CD8-positive, alpha-beta memory T cell (primary cell): ENCODE data around the gene HOXD11. TPM values are rescaled to one million over a fixed set of nuclear protein-coding genes. Genes with fewer than 3 reads are reported as not detected.

ENCODE experiments used
- CTCF ChIA-PET: fragments of 350-600 bp; sonication (Branson Sonifier 250); formaldehyde crosslinking; loops from one replicate; lab custom pipeline; 2021; ENCODE audit warnings: antibody characterized with exemption; lab: Charles Lee
- POLR2A ChIA-PET: fragments of 350-600 bp; sonication (Branson Sonifier 250); formaldehyde crosslinking; loops from one replicate; lab custom pipeline; 2021; ENCODE audit warnings: antibody characterized with exemption; lab: Charles Lee
- DNase-seq, 5 donors: peaks; one replicate each; pipeline versions ENCODE4 v3.0.0 to v3.0.0-alpha.2; 2020 to 2022; ENCODE audit warnings: mixed read lengths in 1 of 5
- H3K27ac ChIP-seq: one replicate; pipeline ENCODE4 v1.7.0; 2013; ENCODE audit warnings: low read depth, mild to moderate bottlenecking, low read length, moderate library complexity
- H3K27me3 ChIP-seq: 2 replicates; pipeline ENCODE4 v1.7.0; 2013; ENCODE audit warnings: low read length, mild to moderate bottlenecking; ENCODE audit not compliant: insufficient read depth, poor library complexity, severe bottlenecking
- H3K36me3 ChIP-seq: 2 replicates; pipeline ENCODE4 v1.7.0; 2013; ENCODE audit warnings: mild to moderate bottlenecking, low read length, moderate library complexity; ENCODE audit not compliant: insufficient read depth
- H3K4me1 ChIP-seq: 2 replicates; pipeline ENCODE4 v1.7.0; 2013; ENCODE audit warnings: mild to moderate bottlenecking, low read length, moderate library complexity; ENCODE audit not compliant: insufficient read depth
- H3K4me3 ChIP-seq: 2 replicates; pipeline ENCODE4 v1.7.0; 2013; ENCODE audit warnings: mild to moderate bottlenecking, low read length
- H3K9me3 ChIP-seq: 2 replicates; pipeline ENCODE4 v1.7.0; 2013; ENCODE audit warnings: mild to moderate bottlenecking, low read length
- H3K27ac Mint-ChIP-seq, 8 donors: one replicate each; pipeline ENCODE4 v1.8.0; 2020 to 2021; ENCODE audit warnings: mixed read lengths in 8 of 8, mild to moderate bottlenecking in 6 of 8, inconsistent platforms in 3 of 8, moderate library complexity in 3 of 8
- H3K27me3 Mint-ChIP-seq, 2 donors: one replicate each; pipeline ENCODE4 v1.8.0; 2020 to 2021; ENCODE audit warnings: mixed read lengths in 2 of 2, mild to moderate bottlenecking in 1 of 2, moderate library complexity in 1 of 2
- H3K36me3 Mint-ChIP-seq, 3 donors: one replicate each; pipeline ENCODE4 v1.8.0; 2020 to 2021; ENCODE audit warnings: mixed read lengths in 3 of 3, inconsistent platforms in 1 of 3, mild to moderate bottlenecking in 1 of 3
- H3K4me1 Mint-ChIP-seq, 3 donors: one replicate each; pipeline ENCODE4 v1.8.0; 2020 to 2021; ENCODE audit warnings: mixed read lengths in 3 of 3, inconsistent platforms in 1 of 3, mild to moderate bottlenecking in 1 of 3
- H3K4me3 Mint-ChIP-seq, 7 donors: one replicate each; pipeline ENCODE4 v1.8.0; 2020 to 2021; ENCODE audit warnings: mixed read lengths in 7 of 7, mild to moderate bottlenecking in 6 of 7, moderate library complexity in 4 of 7, inconsistent platforms in 2 of 7
- H3K9me3 Mint-ChIP-seq, 5 donors: one replicate each; pipeline ENCODE4 v1.8.0; 2020 to 2022; ENCODE audit warnings: mixed read lengths in 5 of 5, mild to moderate bottlenecking in 3 of 5, moderate library complexity in 2 of 5, inconsistent platforms in 1 of 5
- polyA plus RNA-seq: library from polyadenylated mRNA; unstranded; fragments of 300-500 nt; fragmentation: Illumina TruSeq; gene quantifications from one replicate; pipeline ENCODE4 v1.2.3, GENCODE V29; 2021
- total RNA-seq, 2 experiments: library from RNA; stranded (reverse); gene quantifications; one replicate each; pipeline ENCODE4 v1.2.3, GENCODE V29; 2021

Gene HOXD11
- total and polyA plus RNA-seq, 3 experiments from 2014 or later: not detected

DNA sequence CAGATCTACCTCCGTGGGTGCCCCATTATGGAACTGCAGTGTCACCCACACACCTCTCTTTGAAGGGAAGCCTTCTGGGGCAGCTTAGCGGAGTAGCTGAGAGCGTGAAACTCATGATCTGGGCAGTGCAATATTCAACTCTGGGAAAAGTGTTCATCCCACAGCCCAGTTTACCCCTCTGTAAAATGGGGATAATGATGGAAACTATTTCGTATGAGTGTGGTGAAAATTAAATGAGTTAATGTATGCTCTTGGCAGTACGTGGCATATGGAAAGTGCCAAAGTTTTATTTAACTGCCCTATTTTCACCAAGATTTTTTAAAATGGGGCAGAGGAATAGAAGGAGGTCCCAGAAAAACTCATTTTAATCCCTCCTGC, 34.8 kb upstream of the HOXD11 start:
- H3K27me3 Mint-ChIP-seq: peaks cover 91 to 96% of the 10 kb centered on the region in 2 donors
- peaks cover 2 to 16% (median 3%) of the 10 kb centered on the region in 3 donors for H3K4me1 Mint-ChIP-seq
- no peaks in the 10 kb centered on the region for H3K36me3 Mint-ChIP-seq
- ChIA-PET CTCF (no interaction called here), POLR2A (no interaction called here)
- no peak for DNase-seq
- H3K27ac Mint-ChIP-seq: no peak overlapping the region
- Histone ChIP-seq H3K4me3 (no peak overlapping the region), H3K9me3 (no peaks in the 10 kb centered on the region), H3K4me1 (no peaks in the 10 kb centered on the region), H3K27ac (no peak overlapping the region), H3K36me3 (no peaks in the 10 kb centered on the region), H3K27me3 (peaks cover 76% of the 10 kb centered on the region)
- H3K9me3 Mint-ChIP-seq: peaks cover 5 to 22% (median 15%) of the 10 kb centered on the region in 5 donors
- H3K4me3 Mint-ChIP-seq: no peak overlapping the region

DNA sequence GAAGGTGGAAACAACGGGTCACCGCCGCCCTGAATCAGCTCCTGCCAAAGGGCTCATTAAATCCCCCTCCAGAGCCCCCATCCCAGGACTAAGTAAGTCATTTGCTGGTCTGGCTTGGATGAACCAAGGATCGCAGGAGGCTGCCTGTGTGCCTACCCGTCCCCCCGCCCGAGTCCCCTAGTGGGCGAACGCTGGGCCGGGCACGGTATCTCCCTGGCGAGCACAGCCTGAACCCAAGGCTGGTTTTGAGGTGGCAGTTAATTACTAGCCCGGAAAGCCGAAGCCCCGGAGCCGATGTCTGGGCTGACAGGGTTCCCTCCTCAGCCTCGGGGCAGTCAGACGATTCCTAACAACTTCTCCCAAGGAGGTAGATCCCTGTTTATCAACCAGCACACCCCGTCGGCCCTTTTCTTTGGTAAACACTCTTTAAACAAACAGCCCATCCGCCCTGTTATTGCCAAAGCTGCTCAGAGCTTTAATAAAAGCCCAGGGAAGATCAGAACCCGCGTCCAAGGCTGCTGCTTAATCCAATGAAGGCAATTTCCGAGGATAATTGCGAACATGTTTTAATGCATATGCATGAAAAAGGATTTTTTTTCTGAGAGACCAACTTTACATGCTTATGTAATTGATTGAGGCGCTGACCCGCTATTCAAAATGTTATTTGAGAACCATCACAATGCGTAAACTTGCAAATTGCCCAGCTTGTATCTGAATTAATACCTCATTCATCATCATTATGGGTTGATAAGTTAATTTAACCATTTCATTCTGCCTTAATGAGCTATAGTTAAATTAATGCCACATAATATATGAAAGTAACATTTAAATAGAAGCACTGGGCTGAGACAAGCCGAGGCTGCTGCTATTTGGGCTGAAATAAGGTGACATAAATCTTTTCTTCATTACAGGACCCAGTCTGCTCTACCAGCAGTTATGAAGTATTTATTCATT, 33.9 kb upstream of the HOXD11 start:
- Histone ChIP-seq H3K27ac (no peak overlapping the region), H3K27me3 (peaks cover 73% of the 10 kb centered on the region), H3K9me3 (no peaks in the 10 kb centered on the region), H3K4me3 (no peak overlapping the region), H3K4me1 (no peaks in the 10 kb centered on the region), H3K36me3 (no peaks in the 10 kb centered on the region)
- Mint-ChIP-seq H3K4me1 (peaks cover 2 to 7% (median 3%) of the 10 kb centered on the region in 3 donors), H3K9me3 (peaks cover 8 to 24% (median 17%) of the 10 kb centered on the region in 5 donors), H3K36me3 (no peaks in the 10 kb centered on the region), H3K4me3 (no peak overlapping the region), H3K27me3 (peaks cover 84 to 92% of the 10 kb centered on the region in 2 donors), H3K27ac (peak overlapping the region in 1 of 8 donors; percentile 40)
- ChIA-PET POLR2A (no interaction called here), CTCF (interaction anchor here (1.5 kb wide), 1 partner anchor 54 kb away, joined by 5 read pairs; no protein-coding TSS in a partner anchor)
- DNase-seq: no peak

DNA sequence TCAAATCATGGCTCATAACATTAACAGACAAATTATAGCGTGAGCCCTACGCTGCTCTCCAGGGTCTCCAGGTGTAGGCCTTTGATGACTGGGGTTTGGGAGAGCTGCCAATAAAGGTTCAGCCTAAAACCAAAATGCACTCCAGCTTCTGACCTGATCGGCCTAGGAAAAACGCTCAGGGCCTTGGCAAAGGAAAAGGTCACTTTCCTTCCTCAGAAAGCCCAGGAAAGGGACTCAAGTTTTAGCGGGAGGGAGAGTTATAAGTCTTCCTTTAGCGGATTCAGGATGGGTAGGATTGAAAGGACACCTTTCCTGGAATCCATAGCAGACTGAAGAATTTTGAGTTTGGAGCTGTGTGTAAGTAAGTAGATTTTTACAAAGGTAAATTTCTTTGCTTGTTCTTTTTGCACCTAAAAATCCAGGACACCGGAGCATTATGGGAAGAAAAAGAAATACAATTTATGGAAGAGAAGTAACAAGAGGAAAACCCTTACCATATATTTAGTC, 32.1 kb upstream of the HOXD11 start:
- peaks cover 86 to 90% of the 10 kb centered on the region in 2 donors for H3K27me3 Mint-ChIP-seq
- no peak for DNase-seq
- H3K4me1 Mint-ChIP-seq: peaks cover 7 to 15% (median 8%) of the 10 kb centered on the region in 3 donors
- ChIA-PET CTCF (interaction anchor here (1.5 kb wide), 1 partner anchor 52 kb away, joined by 5 read pairs; no protein-coding TSS in a partner anchor), POLR2A (no interaction called here)
- H3K4me3 Mint-ChIP-seq: no peak overlapping the region
- H3K27ac Mint-ChIP-seq: peak overlapping the region in 1 of 8 donors; percentile 23
- Histone ChIP-seq H3K4me1 (peaks cover 6% of the 10 kb centered on the region), H3K27ac (no peak overlapping the region), H3K36me3 (no peaks in the 10 kb centered on the region), H3K4me3 (no peak overlapping the region), H3K9me3 (no peaks in the 10 kb centered on the region), H3K27me3 (peaks cover 81% of the 10 kb centered on the region)
- peaks cover 14 to 39% (median 31%) of the 10 kb centered on the region in 5 donors for H3K9me3 Mint-ChIP-seq
- no peaks in the 10 kb centered on the region for H3K36me3 Mint-ChIP-seq

DNA sequence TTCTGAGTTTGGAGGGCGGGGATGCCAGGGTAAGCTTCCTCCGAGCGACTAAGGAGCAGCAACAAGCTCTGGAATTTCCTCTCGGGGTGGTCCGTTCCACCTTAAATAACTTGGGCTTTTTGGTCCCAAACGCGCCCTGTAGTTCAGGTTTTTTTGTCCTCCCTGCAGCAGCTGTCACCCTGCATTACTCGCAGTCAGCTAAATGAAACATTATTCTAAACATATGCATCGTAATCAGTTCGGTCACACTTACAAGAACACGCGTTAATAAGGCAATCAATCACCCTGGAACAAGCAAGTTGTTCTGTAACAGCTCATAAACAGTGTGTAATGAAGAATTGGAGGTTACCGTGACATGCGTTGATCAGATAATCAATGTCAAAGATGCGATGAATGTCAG, 31.6 kb upstream of the HOXD11 start:
- Mint-ChIP-seq H3K9me3 (peaks cover 14 to 39% (median 27%) of the 10 kb centered on the region in 5 donors), H3K27ac (peak overlapping the region in 2 of 8 donors; percentile 1 to 71), H3K27me3 (peaks cover 82 to 85% of the 10 kb centered on the region in 2 donors), H3K4me3 (no peak overlapping the region), H3K4me1 (peaks cover 7 to 15% (median 8%) of the 10 kb centered on the region in 3 donors), H3K36me3 (no peaks in the 10 kb centered on the region)
- H3K27me3 ChIP-seq: peaks cover 78% of the 10 kb centered on the region
- H3K4me1 ChIP-seq: peaks cover 6% of the 10 kb centered on the region
- no peak for DNase-seq
- H3K4me3 ChIP-seq: no peak overlapping the region
- H3K9me3 ChIP-seq: no peaks in the 10 kb centered on the region
- CTCF ChIA-PET: no interaction called here
- POLR2A ChIA-PET: no interaction called here
- no peak overlapping the region for H3K27ac ChIP-seq
- no peaks in the 10 kb centered on the region for H3K36me3 ChIP-seq

DNA sequence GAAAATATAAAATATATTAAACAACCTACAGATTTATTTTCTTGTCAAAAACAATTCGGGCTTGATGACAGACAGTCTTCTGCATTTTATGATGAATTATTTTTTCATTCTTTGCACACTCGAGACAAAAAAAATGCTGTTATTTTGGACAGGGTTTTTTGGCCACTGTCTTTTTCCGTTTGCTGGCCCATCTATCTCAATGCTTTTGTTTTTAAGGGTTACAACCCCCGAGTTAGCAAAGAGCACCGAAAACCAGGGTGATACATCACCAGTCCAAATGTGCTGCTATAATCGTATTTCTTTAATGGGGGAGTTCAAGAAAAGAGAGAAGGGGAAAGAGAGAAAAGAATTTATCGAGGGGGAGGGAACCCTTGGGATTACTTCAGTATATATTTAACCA, 31.0 kb upstream of the HOXD11 start:
- Histone ChIP-seq H3K36me3 (no peaks in the 10 kb centered on the region), H3K9me3 (no peaks in the 10 kb centered on the region), H3K27ac (no peak overlapping the region), H3K4me3 (no peak overlapping the region), H3K27me3 (peaks cover 82% of the 10 kb centered on the region), H3K4me1 (peaks cover 6% of the 10 kb centered on the region)
- peaks cover 9 to 15% (median 10%) of the 10 kb centered on the region in 3 donors for H3K4me1 Mint-ChIP-seq
- H3K9me3 Mint-ChIP-seq: peaks cover 14 to 41% (median 32%) of the 10 kb centered on the region in 5 donors
- peak overlapping the region in 2 of 8 donors; percentile 36 to 71 for H3K27ac Mint-ChIP-seq
- POLR2A ChIA-PET: no interaction called here
- peak overlapping the region in 1 of 7 donors; percentile 64 for H3K4me3 Mint-ChIP-seq
- CTCF ChIA-PET: no interaction called here
- peaks cover 82% of the 10 kb centered on the region in 2 donors for H3K27me3 Mint-ChIP-seq
- DNase-seq: no peak
- peaks cover 0 to 2% (median 2%) of the 10 kb centered on the region in 3 donors for H3K36me3 Mint-ChIP-seq

DNA sequence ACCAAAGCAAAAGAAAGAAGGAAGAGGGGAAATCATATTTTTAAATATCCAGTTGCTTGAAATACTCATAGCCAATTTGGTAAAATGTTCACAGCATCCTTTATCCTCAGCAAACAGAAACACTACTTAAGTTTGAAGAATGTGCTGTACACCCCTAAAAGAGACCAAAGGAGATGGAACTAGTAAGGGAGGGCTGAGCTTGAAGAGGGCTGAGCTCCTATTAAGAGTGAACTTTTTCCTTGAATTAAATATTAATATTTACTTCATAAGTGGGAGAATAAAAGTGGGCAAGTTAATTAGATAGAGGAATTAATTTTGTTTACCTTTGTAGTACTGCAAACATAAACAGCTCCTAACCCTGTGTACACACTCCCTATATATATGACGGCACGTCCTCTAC, 30.3 kb upstream of the HOXD11 start:
- no peaks in the 10 kb centered on the region for H3K36me3 ChIP-seq
- peaks cover 83 to 84% of the 10 kb centered on the region in 2 donors for H3K27me3 Mint-ChIP-seq
- peaks cover 14 to 48% (median 39%) of the 10 kb centered on the region in 5 donors for H3K9me3 Mint-ChIP-seq
- no peak overlapping the region for H3K4me3 ChIP-seq
- no peak for DNase-seq
- peak overlapping the region in 2 of 8 donors; percentile 24 to 71 for H3K27ac Mint-ChIP-seq
- CTCF ChIA-PET: no interaction called here
- peak overlapping the region in 1 of 7 donors; percentile 64 for H3K4me3 Mint-ChIP-seq
- no peak overlapping the region for H3K27ac ChIP-seq
- peaks cover 6% of the 10 kb centered on the region for H3K4me1 ChIP-seq
- peaks cover 0 to 5% (median 3%) of the 10 kb centered on the region in 3 donors for H3K36me3 Mint-ChIP-seq
- H3K9me3 ChIP-seq: no peaks in the 10 kb centered on the region
- H3K27me3 ChIP-seq: peaks cover 82% of the 10 kb centered on the region
- POLR2A ChIA-PET: no interaction called here
- peaks cover 11 to 15% (median 12%) of the 10 kb centered on the region in 3 donors for H3K4me1 Mint-ChIP-seq

DNA sequence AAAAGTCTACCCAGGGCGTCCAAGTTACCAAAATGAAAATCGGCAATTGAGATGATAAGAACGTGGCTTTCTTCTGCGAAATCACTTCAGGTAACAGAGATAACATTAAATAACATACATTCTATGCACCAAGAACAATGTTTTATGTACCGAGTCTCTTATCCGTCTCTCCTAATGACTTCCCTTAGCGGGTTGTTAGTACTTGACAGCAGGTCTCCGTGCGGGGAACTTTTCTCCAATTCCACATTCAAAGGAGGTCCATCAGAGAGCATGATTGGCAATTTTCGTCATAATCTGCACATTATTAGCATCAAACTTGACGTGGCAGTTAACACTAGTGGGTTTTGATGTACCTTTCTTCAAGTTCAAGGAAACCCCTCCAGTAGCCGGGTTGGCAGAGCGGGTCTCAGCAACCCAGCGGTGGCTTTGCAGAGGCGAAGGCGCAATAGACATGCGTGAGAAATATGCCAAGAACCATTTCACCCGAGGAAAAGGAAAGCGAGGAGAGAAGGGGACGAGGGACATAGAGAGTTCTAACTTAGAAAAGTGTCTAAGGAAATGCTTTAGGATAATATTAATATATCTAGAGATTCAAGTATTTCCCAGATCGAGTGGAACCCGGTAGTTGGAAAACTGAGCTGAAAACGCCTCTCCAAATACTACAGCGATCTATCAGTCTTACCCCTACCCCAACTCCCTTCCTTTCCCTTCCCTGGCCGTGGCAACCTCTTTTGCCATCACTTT, 28.4 kb upstream of the HOXD11 start:
- H3K4me1 Mint-ChIP-seq: peaks cover 11 to 12% (median 11%) of the 10 kb centered on the region in 3 donors
- H3K4me3 Mint-ChIP-seq: peak overlapping the region; percentile 50 to 85 (median 73)
- H3K9me3 ChIP-seq: peaks cover 3% of the 10 kb centered on the region
- no peak overlapping the region for H3K27ac ChIP-seq
- H3K27me3 Mint-ChIP-seq: peaks cover 81 to 84% of the 10 kb centered on the region in 2 donors
- no peaks in the 10 kb centered on the region for H3K36me3 ChIP-seq
- H3K36me3 Mint-ChIP-seq: peaks cover 0 to 5% (median 4%) of the 10 kb centered on the region in 3 donors
- H3K9me3 Mint-ChIP-seq: peaks cover 14 to 58% (median 53%) of the 10 kb centered on the region in 5 donors
- peaks cover 6% of the 10 kb centered on the region for H3K4me1 ChIP-seq
- no peak for DNase-seq
- POLR2A ChIA-PET: interaction anchor here (0.5 kb wide), 2 partner anchors 58 to 559 kb away, joined by 3 to 4 read pairs; no protein-coding TSS in a partner anchor
- H3K27me3 ChIP-seq: peaks cover 84% of the 10 kb centered on the region
- H3K27ac Mint-ChIP-seq: peak overlapping the region in 6 of 8 donors; percentile 12 to 94 (median 67)
- no peak overlapping the region for H3K4me3 ChIP-seq
- CTCF ChIA-PET: no interaction called here
